HEK293 (cell line): Measurements from ENCODE around the gene BTN2A1.

Source experiments
- CTCF ChIA-PET: fragments of 350-600 bp; formaldehyde crosslinking; extraction: SDS; loops from one replicate; lab custom pipeline; 2021; ENCODE audit warnings: antibody characterized with exemption; lab: Yijun Ruan, JAX
- POLR2A ChIA-PET: fragments of 300-600 bp; formaldehyde crosslinking; extraction: SDS; loops from one replicate; lab custom pipeline; 2020; ENCODE audit warnings: antibody characterized with exemption, inconsistent platforms; lab: Yijun Ruan, JAX
- H3K27ac ChIP-seq: fragments of 200-500 bp; sonication (Bioruptor generic); 2 replicates; pipeline ENCODE4 v1.5.1; 2014; ENCODE audit warnings: low read depth, low read length, control low read depth, inconsistent platforms; ENCODE audit errors: extremely low read depth
- H3K36me3 ChIP-seq, 2 experiments: fragments of 200-500 bp in 1 of 2; sonication (Bioruptor generic) in 1 of 2; 1 replicate in 1 of 2; 2 replicates in 1 of 2; pipeline ENCODE4 v1.5.1; 2014 to 2017; ENCODE audit warnings: inconsistent platforms in 2 of 2, low read length in 2 of 2; ENCODE audit not compliant: control insufficient read depth in 2 of 2, insufficient read depth in 1 of 2
- H3K4me1 ChIP-seq: fragments of 200-500 bp; sonication (Bioruptor generic); 2 replicates; pipeline ENCODE4 v1.5.1; 2014; ENCODE audit warnings: mild to moderate bottlenecking, low read length, inconsistent platforms; ENCODE audit not compliant: control insufficient read depth, insufficient read depth
- H3K4me3 ChIP-seq: 2 replicates; pipeline ENCODE4 v1.5.1; 2011; ENCODE audit warnings: low read depth, mild to moderate bottlenecking, control low read depth, low read length, moderate library complexity
- H3K9me3 ChIP-seq: fragments of 200-500 bp; sonication (Bioruptor generic); 2 replicates; pipeline ENCODE4 v1.5.1; 2014; ENCODE audit warnings: low read depth, low read length, inconsistent platforms; ENCODE audit not compliant: control insufficient read depth, insufficient read depth
- PRDM4 ChIP-seq: fragments of 450-650 bp; formaldehyde crosslinking; IDR thresholded peaks from 2 replicates; pipeline ENCODE4 v1.5.1; 2017; ENCODE audit warnings: missing biosample characterization, missing genetic modification characterization
- ZBTB10 ChIP-seq: fragments of 450-650 bp; formaldehyde crosslinking; IDR thresholded peaks from 2 replicates; pipeline ENCODE4 v1.5.1; 2016; ENCODE audit warnings: missing biosample characterization, missing genetic modification characterization
- ZNF112 ChIP-seq: fragments of 450-650 bp; formaldehyde crosslinking; IDR thresholded peaks from 2 replicates; pipeline ENCODE4 v1.5.0; 2017; ENCODE audit warnings: missing biosample characterization, missing genetic modification characterization
- ZNF146 ChIP-seq: fragments of 450-650 bp; formaldehyde crosslinking; IDR thresholded peaks from 2 replicates; pipeline ENCODE4 v1.5.1; 2016; ENCODE audit warnings: missing biosample characterization, missing genetic modification characterization
- ZNF16 ChIP-seq: fragments of 450-650 bp; formaldehyde crosslinking; IDR thresholded peaks from 2 replicates; pipeline ENCODE4 v1.5.1; 2016; ENCODE audit warnings: low read depth, missing biosample characterization, missing genetic modification characterization
- ZNF24 ChIP-seq: fragments of 450-650 bp; formaldehyde crosslinking; IDR thresholded peaks from 2 replicates; pipeline ENCODE4 v1.5.1; 2016; ENCODE audit warnings: missing biosample characterization, missing genetic modification characterization
- ZNF350 ChIP-seq: fragments of 450-650 bp; formaldehyde crosslinking; IDR thresholded peaks from 2 replicates; pipeline ENCODE4 v1.5.0; 2017; ENCODE audit warnings: missing biosample characterization, mild to moderate bottlenecking, missing genetic modification characterization
- ZNF354C ChIP-seq: fragments of 450-650 bp; formaldehyde crosslinking; IDR thresholded peaks from 2 replicates; pipeline ENCODE4 v1.5.1; 2016; ENCODE audit warnings: missing biosample characterization, missing genetic modification characterization, low read depth, borderline replicate concordance
- ZNF416 ChIP-seq: fragments of 450-650 bp; formaldehyde crosslinking; IDR thresholded peaks from 2 replicates; pipeline ENCODE4 v1.5.1; 2016; ENCODE audit warnings: missing biosample characterization, missing genetic modification characterization
- ZNF423 ChIP-seq: fragments of 450-650 bp; formaldehyde crosslinking; IDR thresholded peaks from 2 replicates; pipeline ENCODE4 v1.5.1; 2016; ENCODE audit warnings: missing biosample characterization, missing genetic modification characterization
- ZNF473 ChIP-seq: fragments of 450-650 bp; formaldehyde crosslinking; IDR thresholded peaks from 2 replicates; pipeline ENCODE4 v1.5.1; 2017; ENCODE audit warnings: missing biosample characterization, missing genetic modification characterization
- ZNF76 ChIP-seq: fragments of 450-650 bp; formaldehyde crosslinking; IDR thresholded peaks from 2 replicates; pipeline ENCODE4; 2016; ENCODE audit warnings: low read depth, missing biosample characterization, missing genetic modification characterization, borderline replicate concordance
- ZNF843 ChIP-seq: fragments of 450-650 bp; formaldehyde crosslinking; IDR thresholded peaks from 2 replicates; pipeline ENCODE4 v1.5.1; 2016; ENCODE audit warnings: missing biosample characterization, missing genetic modification characterization

BTN2A1 gene

GRCh38 chr6:26408828-26409730, 48.7 kb upstream of the BTN2A1 start (continued):
- TF ChIP-seq ZNF423 (tag by site-specific recombination) (no peak), ZNF16 (tag by site-specific recombination) (no peak), ZNF112 (tag by site-specific recombination) (no peak), ZBTB10 (tag by site-specific recombination) (no peak), ZNF473 (no peak)

GRCh38 chr6:26411751-26412150, 46.0 kb upstream of the BTN2A1 start:
- Histone ChIP-seq H3K27ac (no peak overlapping the region), H3K9me3 (no peaks in the 10 kb centered on the region), H3K4me1 (no peaks in the 10 kb centered on the region), H3K4me3 (no peak overlapping the region)
- TF ChIP-seq ZNF24 (tag by site-specific recombination) (no peak), ZNF146 (tag by site-specific recombination) (no peak), ZNF416 (tag by site-specific recombination) (no peak)
- TF ChIP-seq, all 188 proteins: peak for 0
- peaks cover 0 to 21% of the 10 kb centered on the region in 2 experiments; a peak in 1 of 3 replicates for H3K36me3 ChIP-seq
- CTCF ChIA-PET = interaction anchor here (0.6 to 0.7 kb wide), 4 partner anchors 27 to 94 kb away, joined by 3 read pairs; no protein-coding TSS in a partner anchor
- POLR2A ChIA-PET = no interaction called here

- POLR2A ChIA-PET = no interaction called here
- Histone ChIP-seq H3K4me3 (no peak overlapping the region), H3K4me1 (no peaks in the 10 kb centered on the region), H3K27ac (no peak overlapping the region), H3K9me3 (no peaks in the 10 kb centered on the region), H3K36me3 (peaks cover 0 to 17% of the 10 kb centered on the region in 2 experiments; a peak in 1 of 3 replicates)
- no peak for TF ChIP-seq ZNF76
- CTCF ChIA-PET = interaction anchor here (0.6 to 0.7 kb wide), 3 partner anchors 74 to 94 kb away, joined by 3 to 5 read pairs (median 3); no protein-coding TSS in a partner anchor
These were observed 45.5 kb upstream of the BTN2A1 start for GRCh38 chr6:26412228-26412627.

- no peak overlapping the region for H3K27ac ChIP-seq
- POLR2A ChIA-PET = no interaction called here
- H3K36me3 ChIP-seq = peaks cover 0 to 12% of the 10 kb centered on the region in 2 experiments; a peak in 1 of 3 replicates
- CTCF ChIA-PET = interaction anchor here (0.8 kb wide), 1 partner anchor 8 kb away, joined by 3 read pairs; no protein-coding TSS in a partner anchor
- TF ChIP-seq ZNF473 (no peak), PRDM4 (tag by site-specific recombination) (no peak), ZNF350 (no peak), ZNF354C (tag by site-specific recombination) (no peak), ZNF843 (tag by site-specific recombination) (no peak)
- no peak overlapping the region for H3K4me3 ChIP-seq
- no peaks in the 10 kb centered on the region for H3K9me3 ChIP-seq
- no peaks in the 10 kb centered on the region for H3K4me1 ChIP-seq
These were observed 44.8 kb upstream of the BTN2A1 start for GRCh38 chr6:26412954-26413353.
